ENCODE results near the gene MYBPC2.
"Not testable (repeated sequence)": the region's sequence is repeated elsewhere in the genome, so short reads cannot be mapped to it uniquely, and the experiment has no call there.

MYBPC2 gene

GRCh38 chr19:50435627-50436026 lies 2.9 kb downstream of the MYBPC2 start:
- ATAC-seq, result no peak

GRCh38 chr19:50437862-50438449 lies 5.3 kb downstream of the MYBPC2 start:
- no peak for TF ChIP-seq TCF4 (CRISPR knock-in tag; IDR thresholded peaks at IDR 0.05; ENCODE audit: borderline replicate concordance)
- TF ChIP-seq ZFP3 (CRISPR knock-in tag; IDR thresholded peaks at IDR 0.05), result no peak
- TF ChIP-seq CSDC2 (CRISPR knock-in tag; IDR thresholded peaks at IDR 0.05), result no peak
- TF ChIP-seq ZNF70 (CRISPR knock-in tag; IDR thresholded peaks at IDR 0.05), result no peak
- no peak for ATAC-seq

More at GRCh38 chr19:50435627-50436026, 2.9 kb downstream of the MYBPC2 start:
- no peak for TF ChIP-seq OSR1 (CRISPR knock-in tag; IDR thresholded peaks at IDR 0.05)
- TF ChIP-seq PPARA (CRISPR knock-in tag; IDR thresholded peaks at IDR 0.05; ENCODE audit: borderline replicate concordance), result no peak
- no peak for TF ChIP-seq ZFP30 (CRISPR knock-in tag; IDR thresholded peaks at IDR 0.05)
- TF ChIP-seq SNAI2 (CRISPR knock-in tag; IDR thresholded peaks at IDR 0.05), result no peak
- TF ChIP-seq TOX (CRISPR knock-in tag; IDR thresholded peaks at IDR 0.05; ENCODE audit: borderline replicate concordance), result no peak
- no peak for TF ChIP-seq ESRRG (CRISPR knock-in tag; IDR thresholded peaks at IDR 0.05)
- TF ChIP-seq GLIS3 (CRISPR knock-in tag; IDR thresholded peaks at IDR 0.05), result no peak
- no peak for TF ChIP-seq CSRNP3 (CRISPR knock-in tag; IDR thresholded peaks at IDR 0.05)
- TF ChIP-seq ZNF70 (CRISPR knock-in tag; IDR thresholded peaks at IDR 0.05), result no peak
- no peak for TF ChIP-seq ZNF8 (CRISPR knock-in tag; IDR thresholded peaks at IDR 0.05)
- TF ChIP-seq ZNF565 (CRISPR knock-in tag; conservative IDR thresholded peaks at IDR 0.05; ENCODE audit: low read depth), result no peak
- TF ChIP-seq TSHZ2 (CRISPR knock-in tag; IDR thresholded peaks at IDR 0.05), result no peak

GRCh38 chr19:50439130-50439529 lies 6.4 kb downstream of the MYBPC2 start:
- not testable (repeated sequence) for ATAC-seq

- no peak for ATAC-seq
Measured at GRCh38 chr19:50444059-50444458, 11.4 kb downstream of the MYBPC2 start.

More at GRCh38 chr19:50444059-50444458, 11.4 kb downstream of the MYBPC2 start:
- TF ChIP-seq ZFP30 (CRISPR knock-in tag; IDR thresholded peaks at IDR 0.05) (no peak), POU6F1 (CRISPR knock-in tag; IDR thresholded peaks at IDR 0.05; ENCODE audit: borderline replicate concordance, low read depth) (no peak), PATZ1 (CRISPR knock-in tag; IDR thresholded peaks at IDR 0.05; ENCODE audit: borderline replicate concordance) (no peak), CSRNP3 (CRISPR knock-in tag; IDR thresholded peaks at IDR 0.05) (no peak), TCF4 (CRISPR knock-in tag; IDR thresholded peaks at IDR 0.05; ENCODE audit: borderline replicate concordance) (no peak), BACH2 (CRISPR knock-in tag; IDR thresholded peaks at IDR 0.05; ENCODE audit: borderline replicate concordance) (no peak), TSHZ2 (CRISPR knock-in tag; IDR thresholded peaks at IDR 0.05) (no peak), ISL1 (CRISPR knock-in tag; IDR thresholded peaks at IDR 0.05) (no peak), GLIS3 (CRISPR knock-in tag; IDR thresholded peaks at IDR 0.05) (no peak), TOX (CRISPR knock-in tag; IDR thresholded peaks at IDR 0.05; ENCODE audit: borderline replicate concordance) (no peak), CSDC2 (CRISPR knock-in tag; IDR thresholded peaks at IDR 0.05) (no peak), SNAI2 (CRISPR knock-in tag; IDR thresholded peaks at IDR 0.05) (no peak), ESRRG (CRISPR knock-in tag; IDR thresholded peaks at IDR 0.05) (no peak), CREB5 (CRISPR knock-in tag; IDR thresholded peaks at IDR 0.05; ENCODE audit: low read depth) (no peak)

Measured in SK-N-SH treated with all-trans-retinoic acid at 6 μM for 48 hours (cell line).